GM18498 (cell line): ENCODE data around the gene CHRDL1.
"Not testable (repeated sequence)": the region's sequence is repeated elsewhere in the genome, so short reads cannot be mapped to it uniquely, and the experiment has no call there.

Experiments
- ATAC-seq: cut with Tn5 transposase; IDR thresholded peaks from one replicate; pipeline ENCODE4 v1.9.1; 2021; ENCODE audit warnings: mild to moderate bottlenecking, moderate library complexity; ENCODE audit not compliant: unreplicated experiment

CHRDL1 gene

DNA sequence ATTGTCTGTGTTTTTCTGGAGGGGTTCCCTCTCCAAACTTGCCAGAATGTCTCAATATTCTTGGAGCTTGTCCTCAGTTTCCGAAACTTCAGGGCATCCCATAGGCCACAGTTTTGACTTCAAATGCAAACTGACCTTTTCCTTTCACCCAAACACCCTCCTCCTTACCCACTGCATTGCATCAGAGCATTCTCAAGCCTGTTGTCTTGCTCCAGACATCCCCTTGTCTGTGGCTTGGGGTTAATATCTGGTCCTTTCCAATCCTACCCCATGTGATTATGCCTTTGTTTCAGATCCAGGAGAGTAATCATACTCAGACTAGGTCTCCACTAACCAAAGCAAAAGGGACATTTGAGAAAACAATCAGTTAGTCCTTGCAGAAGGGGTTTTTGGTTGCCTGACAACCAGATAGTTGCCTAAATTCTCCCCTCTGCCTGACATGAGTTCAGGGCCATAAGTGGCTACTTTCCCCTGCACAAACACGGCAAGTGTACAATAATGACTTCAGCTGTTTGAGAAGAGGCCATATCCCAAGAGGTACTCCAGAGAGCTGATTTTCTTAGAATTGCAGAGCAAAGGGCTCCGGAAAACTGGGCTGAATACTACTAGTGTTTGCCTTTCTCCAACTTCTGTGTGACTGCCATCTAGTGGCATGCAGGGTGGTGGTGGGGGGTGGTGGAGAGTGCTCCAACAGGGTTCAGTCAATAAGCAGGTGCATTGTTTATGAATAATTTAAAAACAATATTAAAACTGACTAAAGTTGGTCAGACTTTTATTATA lies 130.2 kb downstream of the CHRDL1 start:
- peak; percentile 84 for ATAC-seq

DNA sequence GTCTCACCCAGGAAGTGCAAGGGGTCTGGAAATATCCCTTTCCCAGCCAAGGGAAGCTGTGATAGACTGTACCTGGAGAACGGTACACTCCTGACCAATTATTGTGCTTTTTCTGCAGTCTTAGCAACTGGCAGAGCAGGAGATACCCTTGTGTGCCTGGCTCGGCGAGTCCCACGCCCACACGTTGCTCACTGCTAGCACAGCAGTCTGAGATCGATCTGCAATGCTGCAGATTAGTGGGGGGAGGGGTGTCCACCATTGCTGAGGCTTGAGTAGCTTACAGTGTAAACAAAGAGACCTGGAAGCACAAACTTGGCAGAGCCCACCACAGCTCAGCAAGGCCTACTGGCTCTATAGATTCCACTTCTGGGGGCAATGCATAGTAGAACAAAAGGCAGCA lies 138.5 kb downstream of the CHRDL1 start:
- no peak for ATAC-seq

DNA sequence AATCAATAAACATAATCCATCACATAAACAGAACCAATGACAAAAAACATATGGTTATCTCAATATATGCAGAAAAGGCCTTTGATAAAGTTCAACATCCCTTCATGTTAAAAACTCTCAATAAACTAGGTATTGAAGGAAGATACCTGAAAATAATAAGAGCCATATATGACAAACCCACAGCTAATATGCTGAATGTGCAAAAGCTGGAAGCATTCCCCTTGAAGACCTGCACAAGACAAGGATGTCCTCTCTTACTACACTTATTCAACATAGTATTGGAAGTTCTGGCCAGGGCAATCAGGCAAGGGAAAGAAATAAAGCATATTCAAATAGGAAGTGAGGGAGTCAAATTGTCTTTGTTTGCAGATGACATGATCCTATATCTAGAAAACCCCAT lies 141.3 kb downstream of the CHRDL1 start:
- not testable (repeated sequence) for ATAC-seq

DNA sequence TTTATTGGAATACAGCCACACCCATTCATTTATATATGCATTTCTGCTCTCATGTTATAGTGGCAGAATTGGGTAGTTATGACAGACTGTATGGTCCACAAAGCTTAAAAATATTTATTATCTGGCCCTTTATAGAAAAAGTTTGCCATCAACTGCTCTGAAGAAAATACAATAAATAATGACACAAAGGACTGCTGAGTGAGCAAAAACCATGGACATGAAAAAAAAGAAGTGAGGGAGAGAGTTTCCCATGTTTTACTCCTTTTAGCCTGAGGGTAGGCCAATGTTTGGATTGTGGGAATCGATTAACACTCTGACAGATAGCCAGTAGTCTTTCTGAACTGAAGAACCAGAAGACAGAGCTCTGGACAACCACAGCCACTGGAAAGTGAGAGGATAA lies 149.2 kb downstream of the CHRDL1 start:
- no peak for ATAC-seq
